ENCODE results near the gene PIGC. TPM values are rescaled to one million over a fixed set of nuclear protein-coding genes. Genes with fewer than 3 reads are reported as not detected.

PIGC gene
- total and polyA plus RNA-seq, 7 donors, result 15.3 to 37.4 (median 22.3) TPM

GRCh38 chr1:172470149-172470548 is 26.3 kb upstream of the PIGC start:
- WGBS, 2 donors, result 29 to 74% methylated on average over 2 of the region's 2 CpGs
- H3K36me3 ChIP-seq, result no peaks in the 10 kb centered on the region
- no peak for DNase-seq
- H3K27ac ChIP-seq, result no peak overlapping the region
- H3K27me3 ChIP-seq, result no peaks in the 10 kb centered on the region
- TF ChIP-seq POLR2AphosphoS5 (IDR thresholded peaks at IDR 0.05), result no peak
- TF ChIP-seq EP300 (IDR thresholded peaks at IDR 0.05), result no peak
- no peak for TF ChIP-seq CTCF (IDR thresholded peaks at IDR 0.05)
- no peak for TF ChIP-seq POLR2A (IDR thresholded peaks at IDR 0.05)
- H3K9me3 ChIP-seq, result no peaks in the 10 kb centered on the region
- no peaks in the 10 kb centered on the region for H3K4me1 ChIP-seq
- no peak overlapping the region for H3K4me3 ChIP-seq
- intact Hi-C loops (cut with DNase I), result no loop called here

GRCh38 chr1:172469717-172470116 is 25.8 kb upstream of the PIGC start:
- no peak overlapping the region for H3K27ac ChIP-seq
- H3K4me3 ChIP-seq, result no peak overlapping the region
- H3K4me1 ChIP-seq, result no peaks in the 10 kb centered on the region
- WGBS, 2 donors, result 82 to 85% methylated on average over 3 of the region's 3 CpGs
- TF ChIP-seq CTCF (IDR thresholded peaks at IDR 0.05), result no peak
- TF ChIP-seq POLR2A (IDR thresholded peaks at IDR 0.05), result no peak
- TF ChIP-seq POLR2AphosphoS5 (IDR thresholded peaks at IDR 0.05), result no peak
- no peak for TF ChIP-seq EP300 (IDR thresholded peaks at IDR 0.05)
- no peaks in the 10 kb centered on the region for H3K9me3 ChIP-seq
- DNase-seq, result no peak
- no peaks in the 10 kb centered on the region for H3K36me3 ChIP-seq
- intact Hi-C loops (cut with DNase I), result no loop called here
- H3K27me3 ChIP-seq, result no peaks in the 10 kb centered on the region

DNA sequence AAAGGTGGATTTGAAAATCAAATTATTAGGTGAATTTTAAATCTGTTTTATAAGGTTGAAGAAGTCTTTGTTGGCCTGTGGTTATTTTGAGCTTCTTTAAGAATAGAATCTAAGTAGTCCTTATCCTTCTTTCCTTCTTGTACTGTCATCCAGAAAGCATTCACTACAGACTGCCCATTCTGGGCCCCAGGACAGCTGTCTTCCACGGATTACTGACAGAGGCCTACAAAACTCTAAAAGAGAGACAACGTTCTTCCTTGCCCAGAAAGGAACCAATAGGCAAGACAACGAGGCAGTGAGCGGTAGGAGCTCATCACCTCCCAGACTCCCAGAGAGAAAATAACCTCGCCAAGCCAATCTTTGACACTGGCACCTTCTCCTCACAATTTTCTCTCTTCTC is 24.4 kb upstream of the PIGC start:
- TF ChIP-seq EP300 (IDR thresholded peaks at IDR 0.05), result no peak
- H3K36me3 ChIP-seq, result no peaks in the 10 kb centered on the region
- no peaks in the 10 kb centered on the region for H3K9me3 ChIP-seq
- DNase-seq, result no peak
- no peaks in the 10 kb centered on the region for H3K4me1 ChIP-seq
- 88 to 90% methylated on average over 5 of the region's 5 CpGs for WGBS, 2 donors
- intact Hi-C loops (cut with DNase I), result no loop called here
- no peak overlapping the region for H3K4me3 ChIP-seq
- no peaks in the 10 kb centered on the region for H3K27me3 ChIP-seq
- no peak overlapping the region for H3K27ac ChIP-seq

- H3K9me3 ChIP-seq, result no peaks in the 10 kb centered on the region
- H3K27ac ChIP-seq, result no peak overlapping the region
- WGBS, 2 donors, result 57 to 66% methylated on average over 3 of the region's 3 CpGs
- no peak overlapping the region for H3K4me3 ChIP-seq
- no peaks in the 10 kb centered on the region for H3K27me3 ChIP-seq
- no peak for TF ChIP-seq EP300 (IDR thresholded peaks at IDR 0.05)
- no peak for TF ChIP-seq POLR2AphosphoS5 (IDR thresholded peaks at IDR 0.05)
- no peak for TF ChIP-seq POLR2A (IDR thresholded peaks at IDR 0.05)
- TF ChIP-seq CTCF (IDR thresholded peaks at IDR 0.05), result no peak
- no peaks in the 10 kb centered on the region for H3K4me1 ChIP-seq
- DNase-seq, result no peak
- intact Hi-C loops (cut with DNase I), result no loop called here
- H3K36me3 ChIP-seq, result no peaks in the 10 kb centered on the region
Observed at GRCh38 chr1:172467446-172467845, 23.6 kb upstream of the PIGC start.

DNA sequence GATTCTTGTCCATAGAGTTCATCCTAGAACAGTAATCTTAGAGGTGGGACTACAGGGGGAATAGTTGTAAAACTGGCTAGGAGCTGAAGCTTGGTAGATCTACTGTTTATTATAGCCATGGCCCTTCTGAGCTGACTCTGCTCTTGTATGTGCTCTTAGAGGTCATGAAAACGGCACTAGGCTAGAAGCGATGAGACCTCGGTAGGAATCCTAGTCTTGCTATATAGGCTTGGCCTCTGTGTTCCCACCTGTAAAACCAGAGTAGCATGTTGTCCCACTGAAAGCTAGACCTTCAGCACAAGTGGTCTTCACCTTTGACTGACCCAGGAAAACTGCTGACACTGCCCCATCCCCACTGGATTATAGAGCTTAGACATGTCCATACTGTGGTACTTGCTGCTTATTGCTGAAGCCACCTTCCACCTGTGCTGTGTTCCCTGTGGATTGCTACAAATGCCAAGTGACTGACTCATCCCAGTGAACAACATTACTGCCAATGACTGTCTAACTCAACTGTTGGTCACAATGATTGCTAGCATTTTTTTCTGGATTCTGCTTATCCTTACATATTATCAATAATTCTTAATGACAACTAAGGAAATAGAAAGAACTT is 23.0 kb upstream of the PIGC start:
- intact Hi-C loops (cut with DNase I), result no loop called here
- TF ChIP-seq CTCF (IDR thresholded peaks at IDR 0.05), result no peak
- no peak for TF ChIP-seq POLR2AphosphoS5 (IDR thresholded peaks at IDR 0.05)
- no peak for TF ChIP-seq EP300 (IDR thresholded peaks at IDR 0.05)
- TF ChIP-seq POLR2A (IDR thresholded peaks at IDR 0.05), result no peak
- 96% methylated on average over 3 of the region's 3 CpGs for WGBS, 2 donors
- H3K9me3 ChIP-seq, result no peaks in the 10 kb centered on the region
- no peak for DNase-seq
- H3K27me3 ChIP-seq, result no peaks in the 10 kb centered on the region
- H3K27ac ChIP-seq, result no peak overlapping the region
- H3K36me3 ChIP-seq, result no peaks in the 10 kb centered on the region
- H3K4me3 ChIP-seq, result no peak overlapping the region
- no peaks in the 10 kb centered on the region for H3K4me1 ChIP-seq
